PC-3 (cell line): ENCODE results near the gene FBLN5. TPM values are rescaled to one million over a fixed set of nuclear protein-coding genes. Genes with fewer than 3 reads are reported as not detected.
A peak's percentile ranks its signal among the peaks of the same experiment; 100 is the strongest.

ENCODE experiments used
- ATAC-seq: fragments of 200-7000 bp; cut with Tn5 transposase; 2 replicates; pipeline ENCODE4 v1.9.1; 2020; ENCODE audit warnings: mild to moderate bottlenecking, moderate library complexity
- BruUV-seq: library from RNA; stranded (reverse); fragments of 400-500 nt; replicated peaks from 2 replicates; lab custom pipeline; 2021; lab: Mats Ljungman, UMichigan
- CTCF ChIA-PET: fragments of 300-600 bp; sonication (Branson Sonifier 250); formaldehyde crosslinking; loops from one replicate; lab custom pipeline; 2022; ENCODE audit warnings: antibody characterized with exemption; lab: Charles Lee
- POLR2A ChIA-PET: fragments of 300-600 bp; sonication (Branson Sonifier 250); formaldehyde crosslinking; loops from one replicate; lab custom pipeline; 2022; ENCODE audit warnings: antibody characterized with exemption; ENCODE audit not compliant: unreplicated experiment; lab: Charles Lee
- DNase-seq: peaks from one replicate; pipeline ENCODE4 v3.0.0-alpha.2; 2015
- H2AFZ ChIP-seq: fragments of 300-600 bp; sonication (generic); 2 replicates; pipeline ENCODE4 v1.6.0; 2016; ENCODE audit warnings: antibody characterized with exemption, low read length
- H3F3A ChIP-seq: fragments of 300-600 bp; sonication (generic); one replicate; pipeline ENCODE4 v1.6.0; 2017; ENCODE audit warnings: antibody characterized with exemption, low read length, control low read depth, mild to moderate bottlenecking; ENCODE audit not compliant: unreplicated experiment
- H3K27ac ChIP-seq: fragments of 300-600 bp; sonication (generic); 2 replicates; pipeline ENCODE4 v1.5.1; 2016; ENCODE audit warnings: mild to moderate bottlenecking, low read length
- H3K27me3 ChIP-seq: fragments of 300-600 bp; sonication (generic); 2 replicates; pipeline ENCODE4 v1.6.1; 2016; ENCODE audit warnings: low read length, mixed read lengths
- H3K36me3 ChIP-seq: fragments of 300-600 bp; sonication (generic); 2 replicates; pipeline ENCODE4 v1.6.1; 2016; ENCODE audit warnings: low read depth, mixed run types, low read length, mixed read lengths
- H3K4me1 ChIP-seq: fragments of 300-600 bp; sonication (generic); 2 replicates; pipeline ENCODE4 v1.5.1; 2016; ENCODE audit warnings: low read length; ENCODE audit not compliant: insufficient read depth
- H3K4me2 ChIP-seq: fragments of 300-600 bp; sonication (generic); 2 replicates; pipeline ENCODE4 v1.6.0; 2016; ENCODE audit warnings: low read length
- H3K4me3 ChIP-seq: fragments of 300-600 bp; sonication (generic); 2 replicates; pipeline ENCODE4 v1.5.1; 2016; ENCODE audit warnings: mild to moderate bottlenecking, low read length, mixed read lengths
- H3K79me2 ChIP-seq: fragments of 300-600 bp; sonication (generic); 2 replicates; pipeline ENCODE4 v1.6.1; 2017; ENCODE audit warnings: low read length, mixed read lengths
- H3K9ac ChIP-seq: fragments of 300-600 bp; sonication (generic); 2 replicates; pipeline ENCODE4 v1.6.0; 2016; ENCODE audit warnings: mild to moderate bottlenecking, low read length
- H3K9me2 ChIP-seq: fragments of 300-600 bp; sonication (generic); replicated peaks from 2 replicates; pipeline ENCODE4 v1.6.1; 2016; ENCODE audit warnings: mixed run types, low read length, mixed read lengths
- H3K9me3 ChIP-seq: fragments of 300-600 bp; sonication (generic); 2 replicates; pipeline ENCODE4 v1.6.1; 2016; ENCODE audit warnings: low read length, mixed read lengths
- H4K20me1 ChIP-seq: fragments of 300-600 bp; sonication (generic); 2 replicates; pipeline ENCODE4 v1.6.1; 2016; ENCODE audit warnings: low read length, mixed read lengths
- CTCF ChIP-seq: fragments of 300-600 bp; sonication (generic); conservative IDR thresholded peaks from 2 replicates; pipeline ENCODE4 v1.5.1; 2017; ENCODE audit warnings: antibody characterized with exemption, low read depth, mild to moderate bottlenecking, low read length
- EZH2 ChIP-seq: fragments of 300-600 bp; sonication (generic); IDR thresholded peaks from one replicate; pipeline ENCODE4 v1.6.1; 2017; ENCODE audit warnings: antibody characterized with exemption, mild to moderate bottlenecking, low read length; ENCODE audit not compliant: unreplicated experiment
- EZH2phosphoT487 ChIP-seq: fragments of 300-600 bp; sonication (generic); IDR thresholded peaks from 2 replicates; pipeline ENCODE4 v1.6.1; 2018; ENCODE audit warnings: mild to moderate bottlenecking, antibody characterized with exemption, low read length, borderline replicate concordance
- intact Hi-C: fragments of 100-400 bp; cut with micrococcal nuclease; formaldehyde crosslinking; loops from 2 replicates; pipeline ENCODE4 v1.9.0; 2023
- total RNA-seq: library from RNA; depleted of rRNA; stranded (reverse); fragments of >200 nt; gene quantifications from 2 replicates; pipeline ENCODE4 v1.2.3, GENCODE V29; 2014

Gene FBLN5
- total RNA-seq, 1 experiment from 2014 or later, result 0.58 TPM

GRCh38 chr14:91918186-91918883, 29.2 kb downstream of the FBLN5 start:
- Histone ChIP-seq H3K9me2 (no peaks in the 10 kb centered on the region), H4K20me1 (no peaks in the 10 kb centered on the region), H3K79me2 (no peaks in the 10 kb centered on the region), H3K9me3 (no peaks in the 10 kb centered on the region), H3F3A (no peaks in the 10 kb centered on the region), H3K4me2 (no peak overlapping the region), H3K9ac (no peak overlapping the region), H3K4me3 (no peak overlapping the region), H2AFZ (no peak overlapping the region), H3K27ac (no peak overlapping the region), H3K27me3 (peaks cover 4% of the 10 kb centered on the region; the same call in 1 of the 2 replicates), H3K36me3 (no peaks in the 10 kb centered on the region), H3K4me1 (no peaks in the 10 kb centered on the region)
- intact Hi-C loops, result no loop called here
- DNase-seq (no peak), ATAC-seq (no peak)
- POLR2A ChIA-PET, result no interaction called here
- CTCF ChIA-PET, result no interaction called here
- no TSS peak for BruUV-seq
- TF ChIP-seq EZH2phosphoT487 (no peak), CTCF (no peak), EZH2 (no peak)

- no TSS peak for BruUV-seq
- DNase-seq (no peak), ATAC-seq (no peak)
- H2AFZ ChIP-seq, result peak overlapping the region; percentile 11; the same call in 1 of the 2 replicates
- intact Hi-C loops, result no loop called here
- H3K9ac ChIP-seq, result no peak overlapping the region
- H3K36me3 ChIP-seq, result no peaks in the 10 kb centered on the region
- no peaks in the 10 kb centered on the region for H3K79me2 ChIP-seq
- ChIA-PET POLR2A (no interaction called here), CTCF (interaction anchor here (1.0 to 1.1 kb wide), 2 partner anchors 85 to 262 kb away, joined by 4 to 7 read pairs; no protein-coding TSS in a partner anchor)
- no peaks in the 10 kb centered on the region for H3K9me3 ChIP-seq
- H3K9me2 ChIP-seq, result no peaks in the 10 kb centered on the region
- H3K4me2 ChIP-seq, result no peak overlapping the region
- H3K27ac ChIP-seq, result no peak overlapping the region
- H3K4me1 ChIP-seq, result no peaks in the 10 kb centered on the region
- peaks cover 3% of the 10 kb centered on the region; the same call in 1 of the 2 replicates for H3K27me3 ChIP-seq
- no peaks in the 10 kb centered on the region for H4K20me1 ChIP-seq
- H3F3A ChIP-seq, result no peaks in the 10 kb centered on the region
- no peak overlapping the region for H3K4me3 ChIP-seq
- TF ChIP-seq EZH2phosphoT487, result no peak
- no peak for TF ChIP-seq CTCF
- TF ChIP-seq EZH2, result no peak
These were observed 35.5 kb downstream of the FBLN5 start for GRCh38 chr14:91912035-91912434.
